UCSD-AML1 (cell line): ENCODE results near the gene CALHM2.
"Not testable (repeated sequence)": the region's sequence is repeated elsewhere in the genome, so short reads cannot be mapped to it uniquely, and the experiment has no call there.

Source experiments
- DNase-seq: peaks from one replicate; lab custom pipeline; 2025; ENCODE audit not compliant: unreplicated experiment; lab: John Stamatoyannopoulos, UW

CALHM2 gene

GRCh38 chr10:103451831-103452505 lies at the start of gene CALHM2:
Gene CALHM2, minus strand, starts transcription at chr10:103452370. Its CDS starts 2,429 bp downstream, at chr10:103449941.
- DNase-seq: peak; percentile 66

DNA sequence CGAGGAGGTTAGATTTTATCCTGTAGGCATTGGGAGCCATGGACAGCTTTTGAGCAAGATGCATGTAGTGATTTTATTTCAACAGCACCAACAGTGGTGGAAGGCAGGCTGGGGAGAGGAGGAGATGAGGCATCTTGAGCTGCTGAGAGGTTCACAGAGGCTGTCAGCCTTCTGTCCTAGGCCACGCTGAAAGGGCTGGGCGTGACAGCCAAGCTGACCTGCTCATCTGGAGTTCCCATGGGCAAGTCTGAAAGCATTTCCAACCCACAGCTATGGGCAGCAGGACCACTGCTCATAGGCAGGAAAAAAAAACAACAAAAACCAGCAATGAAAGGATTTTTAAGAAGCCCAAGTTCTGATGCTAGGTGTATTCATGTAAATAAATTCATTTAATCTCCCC lies 49.0 kb upstream of the CALHM2 start:
- DNase-seq: no peak

DNA sequence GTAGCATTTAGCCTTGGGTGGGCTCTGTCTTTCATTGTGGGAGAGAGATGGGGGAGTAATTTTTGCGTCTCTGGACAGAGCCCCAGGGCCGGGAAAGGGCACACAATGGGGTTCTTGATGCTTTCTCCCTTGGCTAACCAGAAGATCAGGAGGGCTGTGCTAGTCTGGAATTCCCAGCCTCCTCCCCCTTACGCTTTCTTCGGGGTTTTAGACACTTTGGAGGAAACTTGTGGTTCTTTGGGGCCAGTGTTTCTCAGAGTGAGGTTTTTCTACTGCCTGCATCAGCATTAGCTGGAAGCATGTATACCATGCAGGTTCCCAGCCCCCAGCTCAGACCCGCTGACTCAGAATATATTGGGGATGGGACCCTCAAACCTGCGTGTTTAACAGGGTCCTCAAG lies 48.3 kb upstream of the CALHM2 start:
- no peak for DNase-seq

GRCh38 chr10:103499881-103500280 lies 47.7 kb upstream of the CALHM2 start:
- no peak for DNase-seq

DNA sequence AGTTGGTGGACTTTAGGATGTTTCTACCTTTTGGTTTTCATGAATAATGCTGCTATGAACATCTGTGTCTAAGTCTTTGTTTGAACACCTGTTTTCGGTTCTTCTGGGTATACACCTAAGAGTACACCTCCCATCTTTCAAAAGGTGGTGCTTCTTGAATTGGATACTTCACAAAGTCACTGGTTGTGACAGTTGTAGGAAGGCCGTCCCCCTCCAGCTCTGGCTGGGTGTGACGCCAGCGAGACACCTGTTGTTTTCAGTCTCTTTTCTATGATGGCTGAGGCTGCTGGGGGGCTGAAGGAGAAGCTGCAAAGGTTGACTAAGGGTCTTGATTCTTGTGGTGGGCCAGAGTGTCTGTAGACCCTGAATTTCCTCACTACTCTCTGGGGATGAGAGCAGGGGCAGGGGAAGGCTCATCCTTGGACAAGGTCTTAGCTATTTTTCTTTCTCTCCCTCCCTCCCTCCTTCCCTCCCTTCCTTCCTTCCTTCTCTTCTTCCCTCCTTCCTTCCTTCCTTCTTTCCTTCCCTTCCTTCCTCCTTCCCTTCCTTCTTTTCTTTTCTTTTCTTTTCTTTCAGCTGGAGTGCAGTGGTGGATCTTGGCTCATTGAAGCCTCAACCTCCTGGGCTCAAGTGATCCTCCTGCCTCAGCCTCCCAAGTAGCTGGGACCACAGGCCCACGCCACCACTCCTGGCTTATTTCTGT lies 46.9 kb upstream of the CALHM2 start:
- no peak for DNase-seq

GRCh38 chr10:103497161-103497915 lies 45.2 kb upstream of the CALHM2 start:
- DNase-seq: no peak

- DNase-seq: no peak
These were observed 43.2 kb upstream of the CALHM2 start for GRCh38 chr10:103495321-103495720.

GRCh38 chr10:103493916-103494877 lies 42.0 kb upstream of the CALHM2 start:
- DNase-seq: no peak

- DNase-seq: no peak
These were observed 41.3 kb upstream of the CALHM2 start, which contains the start of gene NEURL1 for GRCh38 chr10:103493362-103493915. Gene NEURL1, plus strand, starts transcription at chr10:103493705. Its CDS starts 683 bp downstream, at chr10:103494388.

- DNase-seq: no peak
These were observed 40.6 kb upstream of the CALHM2 start for GRCh38 chr10:103492655-103493261.

- DNase-seq: no peak
These were observed 39.7 kb upstream of the CALHM2 start for GRCh38 chr10:103491729-103492364.

- DNase-seq: no peak
These were observed 38.8 kb upstream of the CALHM2 start for GRCh38 chr10:103490986-103491314.

- no peak for DNase-seq
These were observed 35.2 kb upstream of the CALHM2 start for GRCh38 chr10:103487410-103487708.

DNA sequence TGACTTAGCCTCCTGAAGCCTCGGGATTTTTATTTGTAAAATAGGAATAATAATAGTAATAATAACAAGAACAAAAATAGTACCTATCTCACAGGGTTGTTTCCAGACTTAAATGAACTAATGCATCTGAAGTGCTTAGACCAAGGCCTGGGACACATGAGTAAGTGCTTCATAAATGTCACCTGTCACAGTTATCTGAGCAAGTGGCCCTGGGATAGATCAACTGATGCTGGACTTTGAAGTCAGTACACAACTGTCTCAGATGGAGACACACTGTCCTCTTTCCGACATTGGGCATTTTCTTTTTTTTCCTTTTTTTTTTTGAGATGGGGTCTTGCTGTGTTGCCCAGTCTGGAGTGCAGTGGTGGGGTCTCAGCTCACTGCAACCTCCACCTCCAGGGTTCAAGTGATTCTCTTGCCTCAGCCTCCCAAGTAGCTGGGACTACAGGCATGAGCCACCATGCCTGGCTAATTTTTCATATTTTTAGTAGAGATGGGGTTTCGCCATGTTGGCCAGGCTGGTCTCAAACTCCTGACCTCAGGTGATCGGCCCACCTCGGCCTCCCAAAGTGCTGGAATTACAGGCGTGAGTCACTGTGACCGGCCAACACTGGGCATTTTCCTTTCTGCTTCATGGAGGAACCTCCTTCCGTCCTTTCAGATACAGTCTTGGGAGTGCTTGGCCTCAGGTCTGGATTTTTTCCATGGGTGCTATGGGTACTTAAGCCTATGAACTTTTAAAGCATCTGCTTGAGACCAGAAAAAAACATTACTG lies 34.7 kb upstream of the CALHM2 start:
- not testable (repeated sequence) for DNase-seq

DNA sequence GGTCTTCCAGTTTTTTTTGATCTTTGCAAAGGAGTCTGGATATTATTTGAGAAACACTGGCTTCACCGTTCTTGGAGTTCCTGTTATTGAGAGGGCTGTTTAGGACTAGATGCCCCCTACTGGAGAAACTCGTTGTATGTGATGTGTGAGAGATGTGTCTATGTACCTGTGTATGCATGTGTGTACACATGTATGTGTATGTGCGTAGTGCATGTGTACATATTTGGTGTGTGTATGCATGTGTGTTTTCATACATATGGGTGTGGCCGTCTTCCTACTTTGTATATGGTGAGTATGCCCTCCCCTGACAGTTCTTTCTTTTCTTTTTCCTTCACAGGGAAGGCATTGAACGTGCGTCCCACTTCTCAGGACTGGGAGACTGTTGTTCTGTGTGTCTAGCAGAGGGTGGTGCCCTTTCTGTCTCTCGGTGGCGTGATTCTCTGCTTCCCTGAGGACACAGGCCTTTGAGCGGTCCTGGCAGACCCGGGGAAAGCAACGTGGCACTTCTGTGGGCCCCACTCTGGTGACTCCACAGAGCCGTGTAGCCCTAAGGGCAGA lies 29.9 kb upstream of the CALHM2 start:
- DNase-seq: no peak

- DNase-seq: no peak
These were observed 28.4 kb upstream of the CALHM2 start for GRCh38 chr10:103480521-103480920.

GRCh38 chr10:103479135-103479534 lies 27.0 kb upstream of the CALHM2 start, which contains the start of gene CALHM3:
Gene CALHM3, minus strand, starts transcription at chr10:103479240. Its CDS starts 208 bp downstream, at chr10:103479032.
- DNase-seq: no peak

DNA sequence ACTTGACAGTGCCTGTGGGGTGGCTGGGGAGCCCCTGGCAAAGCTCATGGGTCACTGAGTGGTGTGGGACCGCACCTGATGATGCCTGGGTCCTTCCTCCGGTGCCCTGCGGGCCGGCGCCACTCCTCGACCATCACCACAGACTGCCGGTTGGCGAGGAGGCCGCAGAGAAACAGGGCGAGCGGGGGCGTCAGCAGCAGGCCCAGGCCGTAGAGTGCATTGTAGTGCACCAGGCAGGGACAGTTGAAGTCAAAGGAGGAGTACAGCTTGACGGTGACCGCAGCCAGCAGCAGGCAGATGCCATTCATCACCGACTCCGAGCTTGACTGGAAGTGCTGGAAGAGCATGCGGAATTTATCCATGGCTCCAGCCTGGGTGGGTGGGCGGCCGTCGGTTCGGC lies 26.5 kb upstream of the CALHM2 start:
- no peak for DNase-seq
